ENCODE measurements around the gene RYR2.
"Not testable (repeated sequence)": the region's sequence is repeated elsewhere in the genome, so short reads cannot be mapped to it uniquely, and the experiment has no call there.

The RYR2 gene

DNA sequence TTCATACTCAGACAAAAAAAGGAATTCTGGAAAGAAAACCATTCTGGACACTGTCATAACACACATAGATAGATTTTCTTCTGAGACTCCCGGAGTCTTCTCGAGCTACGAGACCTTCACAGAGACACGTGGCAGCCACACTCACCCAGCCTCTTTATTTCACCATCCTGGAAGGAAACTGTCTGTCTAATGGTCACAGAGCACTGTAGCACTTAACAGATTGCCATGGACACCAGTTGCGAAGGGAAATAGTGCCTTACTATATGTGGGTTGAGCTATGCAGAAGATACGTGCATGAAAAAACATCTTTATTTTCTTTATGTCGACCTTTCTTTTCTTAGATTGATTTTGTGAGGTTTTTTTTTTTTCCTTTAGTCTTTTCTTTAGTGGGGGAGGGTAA, 790.9 kb downstream of the RYR2 start:
- Mint-ChIP-seq H3K4me3 (no peak overlapping the region), H3K27me3 (peaks cover 5 to 9% of the 10 kb centered on the region in 2 donors), H3K9me3 (peaks cover 0 to 2% of the 10 kb centered on the region in 2 donors), H3K36me3 (ENCODE audit: insufficient read depth) (no peaks in the 10 kb centered on the region), H3K27ac (no peak overlapping the region), H3K4me1 (ENCODE audit: low read depth in 2 of 2) (no peaks in the 10 kb centered on the region)
- ATAC-seq (replicated peaks) = no peak
- no peak for DNase-seq

GRCh38 chr1:237834048-237834447, 792.1 kb downstream of the RYR2 start:
- ATAC-seq (replicated peaks) = no peak
- Mint-ChIP-seq H3K4me3 (no peak overlapping the region), H3K27ac (no peak overlapping the region), H3K36me3 (ENCODE audit: insufficient read depth) (no peaks in the 10 kb centered on the region), H3K9me3 (peaks cover 0 to 2% of the 10 kb centered on the region in 2 donors), H3K4me1 (ENCODE audit: low read depth in 2 of 2) (no peaks in the 10 kb centered on the region), H3K27me3 (peaks cover 5 to 9% of the 10 kb centered on the region in 2 donors)
- DNase-seq = no peak

DNA sequence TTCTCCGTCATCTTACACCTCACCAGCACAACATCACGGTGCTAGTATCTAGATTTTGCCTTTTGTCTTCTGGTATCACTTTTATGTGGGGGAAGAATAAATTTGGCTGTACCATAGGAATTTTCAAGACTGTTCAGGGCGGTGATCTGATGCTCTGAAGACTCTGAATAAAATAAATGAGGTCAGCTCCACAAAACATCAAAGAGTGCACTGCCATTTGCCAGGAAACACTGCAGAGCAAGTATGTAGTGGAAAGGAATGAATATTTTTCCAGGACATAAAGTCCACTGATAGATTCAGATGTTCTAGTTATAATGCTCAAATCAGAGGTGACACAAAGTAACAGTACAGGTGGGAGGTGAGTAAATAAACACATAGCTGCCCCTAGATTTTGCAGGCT, 792.5 kb downstream of the RYR2 start:
- peaks cover 0 to 4% of the 10 kb centered on the region in 2 donors for H3K9me3 Mint-ChIP-seq
- H3K27me3 Mint-ChIP-seq = peaks cover 5 to 9% of the 10 kb centered on the region in 2 donors
- no peak for DNase-seq
- H3K4me3 Mint-ChIP-seq = no peak overlapping the region
- no peak overlapping the region for H3K27ac Mint-ChIP-seq
- H3K36me3 Mint-ChIP-seq (ENCODE audit: insufficient read depth) = no peaks in the 10 kb centered on the region
- ATAC-seq (replicated peaks) = no peak
- H3K4me1 Mint-ChIP-seq (ENCODE audit: low read depth in 2 of 2) = no peaks in the 10 kb centered on the region

DNA sequence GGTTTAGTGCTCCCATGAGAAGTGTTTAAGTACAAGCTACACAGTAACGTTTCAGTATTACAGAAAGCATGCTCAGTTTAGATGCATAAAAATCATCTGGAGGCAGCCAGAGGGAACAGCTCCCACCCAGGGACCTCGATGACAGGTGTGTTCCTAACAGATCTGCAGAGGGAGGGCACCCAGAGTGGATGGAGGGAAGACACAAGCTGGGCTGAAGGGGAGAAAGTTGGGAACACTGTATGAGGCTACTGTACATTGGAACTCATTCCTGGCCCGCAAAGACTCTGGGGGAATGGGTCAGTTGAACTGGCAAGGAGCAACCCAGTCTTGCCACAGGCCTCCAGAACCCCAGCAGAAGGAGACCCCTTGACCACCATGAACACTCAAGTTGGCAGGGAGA, 796.3 kb downstream of the RYR2 start:
- DNase-seq (no peak), ATAC-seq (replicated peaks) (no peak)
- Mint-ChIP-seq H3K4me1 (ENCODE audit: low read depth in 2 of 2) (no peaks in the 10 kb centered on the region), H3K4me3 (no peak overlapping the region), H3K9me3 (peaks cover 0 to 5% of the 10 kb centered on the region in 2 donors), H3K36me3 (ENCODE audit: insufficient read depth) (no peaks in the 10 kb centered on the region), H3K27ac (no peak overlapping the region), H3K27me3 (peaks cover 5 to 9% of the 10 kb centered on the region in 2 donors)

DNA sequence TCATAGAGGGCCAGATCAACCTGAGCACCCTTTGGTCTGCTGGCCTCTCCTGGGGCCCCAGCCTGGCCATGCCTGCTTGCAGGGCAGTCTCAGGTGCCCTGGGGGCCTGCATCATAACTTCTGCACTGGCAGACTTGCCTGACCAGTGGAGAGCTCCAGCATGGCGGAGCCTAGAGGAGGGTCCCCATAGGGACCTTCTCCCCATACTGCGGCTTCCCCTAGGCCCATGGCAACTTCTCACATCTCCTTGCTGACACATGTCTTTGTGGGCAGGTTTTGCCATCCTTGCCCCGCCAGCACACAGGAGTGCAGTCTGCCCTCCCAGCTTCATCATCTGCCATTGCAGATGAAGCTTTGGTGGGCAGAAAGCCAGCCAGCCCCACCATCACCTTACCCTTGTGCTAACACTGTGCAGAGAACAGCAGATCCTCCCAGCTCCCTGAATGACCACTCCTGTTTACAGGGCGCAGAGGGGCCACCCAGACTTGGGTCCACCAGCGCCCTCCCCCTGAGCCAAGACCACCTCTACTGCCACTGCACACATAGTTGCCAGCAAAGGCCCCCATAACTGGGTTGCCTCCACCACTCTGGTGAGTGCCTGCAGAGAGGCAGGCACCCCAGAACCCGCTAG, 797.0 kb downstream of the RYR2 start:
- Mint-ChIP-seq H3K4me3 (no peak overlapping the region), H3K9me3 (peaks cover 0 to 5% of the 10 kb centered on the region in 2 donors), H3K27me3 (peaks cover 1 to 7% of the 10 kb centered on the region in 2 donors), H3K27ac (no peak overlapping the region), H3K36me3 (ENCODE audit: insufficient read depth) (no peaks in the 10 kb centered on the region), H3K4me1 (ENCODE audit: low read depth in 2 of 2) (no peaks in the 10 kb centered on the region)
- DNase-seq (no peak), ATAC-seq (replicated peaks) (no peak)

GRCh38 chr1:237841485-237841884, 799.5 kb downstream of the RYR2 start:
- Mint-ChIP-seq H3K4me1 (ENCODE audit: low read depth in 2 of 2) (no peaks in the 10 kb centered on the region), H3K4me3 (no peak overlapping the region), H3K27me3 (no peaks in the 10 kb centered on the region), H3K9me3 (peaks cover 0 to 3% of the 10 kb centered on the region in 2 donors), H3K36me3 (ENCODE audit: insufficient read depth) (no peaks in the 10 kb centered on the region), H3K27ac (no peak overlapping the region)
- no peak for DNase-seq
- ATAC-seq (replicated peaks) = no peak

DNA sequence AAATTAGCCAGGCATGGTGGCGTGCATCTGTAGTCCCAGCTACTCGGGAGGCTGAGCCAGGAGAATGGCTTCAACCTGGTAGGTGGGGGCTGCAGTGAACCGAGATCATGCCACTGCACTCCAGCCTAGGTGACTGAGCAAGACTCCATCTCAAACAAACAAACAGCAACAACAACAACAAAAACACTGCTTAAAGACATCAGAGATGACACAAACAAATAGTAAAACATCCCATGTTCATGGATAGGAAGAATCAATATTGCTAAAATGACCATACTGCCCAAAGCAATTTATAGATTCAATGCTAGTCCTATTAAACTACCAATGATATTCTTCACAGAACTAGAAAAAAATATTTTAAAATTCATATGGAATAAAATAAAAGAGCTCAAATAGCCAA, 801.5 kb downstream of the RYR2 start:
- DNase-seq; H3K4me1 Mint-ChIP-seq (ENCODE audit: low read depth in 2 of 2); ATAC-seq (replicated peaks); H3K9me3 Mint-ChIP-seq; H3K27ac Mint-ChIP-seq; H3K36me3 Mint-ChIP-seq (ENCODE audit: insufficient read depth); H3K4me3 Mint-ChIP-seq; H3K27me3 Mint-ChIP-seq: not testable (repeated sequence)

GRCh38 chr1:237851210-237851845, 809.3 kb downstream of the RYR2 start:
- no peak for ATAC-seq (replicated peaks)
- Mint-ChIP-seq H3K4me3 (no peak overlapping the region), H3K36me3 (ENCODE audit: insufficient read depth) (no peaks in the 10 kb centered on the region), H3K9me3 (peaks cover 6 to 9% of the 10 kb centered on the region in 2 donors), H3K27ac (no peak overlapping the region), H3K27me3 (no peaks in the 10 kb centered on the region), H3K4me1 (ENCODE audit: low read depth in 2 of 2) (no peaks in the 10 kb centered on the region)
- DNase-seq = no peak

GRCh38 chr1:237852342-237852741, 810.4 kb downstream of the RYR2 start:
- no peak for ATAC-seq (replicated peaks)
- no peak for DNase-seq
- no peaks in the 10 kb centered on the region for H3K36me3 Mint-ChIP-seq (ENCODE audit: insufficient read depth)
- no peak overlapping the region for H3K27ac Mint-ChIP-seq
- H3K4me1 Mint-ChIP-seq (ENCODE audit: low read depth in 2 of 2) = no peaks in the 10 kb centered on the region
- H3K27me3 Mint-ChIP-seq = no peaks in the 10 kb centered on the region
- H3K4me3 Mint-ChIP-seq = no peak overlapping the region
- peaks cover 6 to 9% of the 10 kb centered on the region in 2 donors for H3K9me3 Mint-ChIP-seq

DNA sequence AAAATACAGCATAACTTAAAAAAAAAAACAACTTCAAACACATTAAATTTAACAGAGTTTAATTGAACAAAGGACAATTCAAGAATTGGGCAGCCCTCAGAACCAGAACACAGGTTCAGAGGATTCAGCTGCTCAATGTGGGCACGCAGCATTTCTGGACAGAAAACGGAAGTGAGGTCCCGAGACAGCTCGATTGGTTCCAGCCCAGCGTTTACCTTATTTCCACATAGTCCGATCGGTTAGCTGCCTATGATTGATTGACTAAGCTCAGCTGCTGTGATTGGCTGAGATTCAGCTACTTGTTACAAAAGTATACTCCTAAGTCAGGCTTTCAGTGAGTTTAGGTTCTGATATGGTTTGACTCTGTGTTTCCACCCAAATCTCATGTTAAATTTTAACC, 815.5 kb downstream of the RYR2 start:
- H3K27me3 Mint-ChIP-seq = no peaks in the 10 kb centered on the region
- H3K4me1 Mint-ChIP-seq (ENCODE audit: low read depth in 2 of 2) = no peaks in the 10 kb centered on the region
- ATAC-seq (replicated peaks) (no peak), DNase-seq (no peak)
- no peak overlapping the region for H3K4me3 Mint-ChIP-seq
- H3K9me3 Mint-ChIP-seq = peaks cover 0 to 2% of the 10 kb centered on the region in 2 donors
- no peak overlapping the region for H3K27ac Mint-ChIP-seq
- H3K36me3 Mint-ChIP-seq (ENCODE audit: insufficient read depth) = no peaks in the 10 kb centered on the region

GRCh38 chr1:237858992-237859391, 817.0 kb downstream of the RYR2 start:
- ATAC-seq (replicated peaks) = no peak
- Mint-ChIP-seq H3K9me3 (peaks cover 0 to 2% of the 10 kb centered on the region in 2 donors), H3K36me3 (ENCODE audit: insufficient read depth) (no peaks in the 10 kb centered on the region), H3K4me1 (ENCODE audit: low read depth in 2 of 2) (peaks cover 0 to 3% of the 10 kb centered on the region in 2 donors), H3K27ac (no peak overlapping the region), H3K27me3 (no peaks in the 10 kb centered on the region), H3K4me3 (no peak overlapping the region)
- DNase-seq = no peak

DNA sequence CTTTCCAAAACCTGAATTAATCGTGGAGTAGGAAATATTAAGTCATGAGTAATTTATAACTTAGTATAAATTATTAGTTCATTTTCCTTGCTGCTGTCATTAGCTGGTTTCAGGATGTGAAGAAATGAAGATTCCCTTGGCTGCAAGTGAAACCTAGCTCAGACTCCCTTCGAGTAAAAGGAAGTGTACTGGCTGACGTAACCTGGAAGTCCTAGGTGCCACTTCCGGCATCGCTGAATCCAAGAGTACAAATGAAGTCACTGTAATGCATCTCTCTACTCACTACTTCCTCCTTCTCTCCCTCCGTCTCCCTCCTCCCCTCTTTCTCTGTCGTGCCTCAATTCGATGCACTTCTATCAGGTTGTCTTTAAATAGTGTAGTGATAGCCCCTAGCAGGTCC, 820.0 kb downstream of the RYR2 start:
- Mint-ChIP-seq H3K4me1 (ENCODE audit: low read depth in 2 of 2) (peaks cover 0 to 7% of the 10 kb centered on the region in 2 donors), H3K27me3 (peaks cover 5 to 8% of the 10 kb centered on the region in 2 donors), H3K27ac (no peak overlapping the region), H3K4me3 (no peak overlapping the region), H3K9me3 (peaks cover 0 to 2% of the 10 kb centered on the region in 2 donors), H3K36me3 (ENCODE audit: insufficient read depth) (no peaks in the 10 kb centered on the region)
- no peak for DNase-seq
- ATAC-seq (replicated peaks) = no peak

DNA sequence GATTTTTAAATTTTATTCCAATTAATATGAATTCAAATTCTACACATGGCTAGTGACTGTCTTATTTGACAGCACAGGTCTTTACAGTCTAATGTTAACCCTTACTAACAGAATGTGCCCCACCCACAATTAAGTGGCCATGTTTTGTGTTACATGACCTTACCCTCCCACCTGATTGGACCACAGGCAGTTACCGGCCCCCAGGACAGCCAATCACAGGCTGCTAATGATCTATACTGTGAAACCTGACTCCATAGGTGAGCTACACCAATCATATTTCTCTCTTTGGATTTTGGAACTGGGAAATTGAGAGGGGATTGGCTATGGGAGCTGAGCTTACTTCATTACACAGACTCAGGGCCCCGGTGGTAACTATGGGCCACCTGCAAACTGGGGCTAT, 821.2 kb downstream of the RYR2 start:
- H3K4me3 Mint-ChIP-seq = no peak overlapping the region
- DNase-seq = no peak
- no peaks in the 10 kb centered on the region for H3K36me3 Mint-ChIP-seq (ENCODE audit: insufficient read depth)
- H3K27ac Mint-ChIP-seq = no peak overlapping the region
- H3K27me3 Mint-ChIP-seq = peaks cover 5 to 8% of the 10 kb centered on the region in 2 donors
- H3K9me3 Mint-ChIP-seq = peaks cover 0 to 2% of the 10 kb centered on the region in 2 donors
- ATAC-seq (replicated peaks) = no peak
- H3K4me1 Mint-ChIP-seq (ENCODE audit: low read depth in 2 of 2) = peaks cover 0 to 7% of the 10 kb centered on the region in 2 donors
